Loucy (cell line): Measurements from ENCODE around the gene TMEM87A.
"Not testable (repeated sequence)": the region's sequence is repeated elsewhere in the genome, so short reads cannot be mapped to it uniquely, and the experiment has no call there.

Experiments used
- H2AFZ ChIP-seq: fragments of 200-600 bp; sonication (generic); 2 replicates; pipeline ENCODE4 v1.6.0; 2016; ENCODE audit warnings: antibody characterized with exemption, mild to moderate bottlenecking, low read length, moderate library complexity
- H3F3A ChIP-seq: fragments of 200-600 bp; 2 replicates; pipeline ENCODE4 v1.6.0; 2016; ENCODE audit warnings: antibody characterized with exemption, low read depth, mild to moderate bottlenecking
- H3K27me3 ChIP-seq: fragments of 200-600 bp; sonication (generic); 2 replicates; pipeline ENCODE4 v1.6.1; 2014; ENCODE audit warnings: low read length, mild to moderate bottlenecking; ENCODE audit not compliant: insufficient read depth, poor library complexity, severe bottlenecking
- H3K36me3 ChIP-seq: fragments of 200-600 bp; sonication (generic); 2 replicates; pipeline ENCODE4 v1.6.1; 2016; ENCODE audit warnings: low read length; ENCODE audit not compliant: insufficient read depth
- H3K4me1 ChIP-seq: fragments of 200-600 bp; sonication (generic); 2 replicates; pipeline ENCODE4 v1.5.1; 2014; ENCODE audit warnings: low read length, mild to moderate bottlenecking; ENCODE audit not compliant: insufficient read depth, poor library complexity, severe bottlenecking
- H3K4me2 ChIP-seq: fragments of 200-600 bp; sonication (generic); 2 replicates; pipeline ENCODE4 v1.6.0; 2014; ENCODE audit warnings: antibody characterized with exemption, low read length, low read depth, mild to moderate bottlenecking; ENCODE audit not compliant: poor library complexity, severe bottlenecking
- H3K4me3 ChIP-seq: fragments of 200-600 bp; sonication (generic); 2 replicates; pipeline ENCODE4 v1.5.1; 2014; ENCODE audit warnings: low read length, mild to moderate bottlenecking, mixed read lengths; ENCODE audit not compliant: poor library complexity, severe bottlenecking
- H3K79me2 ChIP-seq: fragments of 200-600 bp; sonication (generic); 2 replicates; pipeline ENCODE4 v1.6.1; 2014; ENCODE audit warnings: low read length; ENCODE audit not compliant: insufficient read depth
- H3K9ac ChIP-seq: fragments of 200-600 bp; sonication (generic); 2 replicates; pipeline ENCODE4 v1.6.0; 2014; ENCODE audit warnings: mild to moderate bottlenecking, low read depth, low read length, moderate library complexity; ENCODE audit not compliant: poor library complexity, severe bottlenecking
- H3K9me2 ChIP-seq: fragments of 200-600 bp; sonication (generic); replicated peaks from 2 replicates; pipeline ENCODE4 v1.6.1; 2016; ENCODE audit warnings: low read depth, low read length, mixed read lengths
- H3K9me3 ChIP-seq: fragments of 200-600 bp; sonication (generic); 2 replicates; pipeline ENCODE4 v1.6.1; 2014; ENCODE audit warnings: mild to moderate bottlenecking, antibody characterized with exemption, low read length, low read depth; ENCODE audit not compliant: insufficient read depth
- H4K20me1 ChIP-seq: fragments of 200-600 bp; sonication (generic); 2 replicates; pipeline ENCODE4 v1.6.0; 2014; ENCODE audit warnings: antibody characterized with exemption, low read length, mild to moderate bottlenecking; ENCODE audit not compliant: insufficient read depth, poor library complexity, severe bottlenecking
- CTCF ChIP-seq: fragments of 200-600 bp; sonication (generic); conservative IDR thresholded peaks from 2 replicates; pipeline ENCODE4 v1.5.1; 2014; ENCODE audit warnings: mild to moderate bottlenecking, antibody characterized with exemption, low read length
- EZH2phosphoT487 ChIP-seq: fragments of 200-600 bp; IDR thresholded peaks from 2 replicates; pipeline ENCODE4 v1.6.1; 2018; ENCODE audit warnings: antibody characterized with exemption, mild to moderate bottlenecking, moderate library complexity, borderline replicate concordance

TMEM87A gene

GRCh38 chr15:42314818-42315217 lies 41.6 kb upstream of the TMEM87A start:
- Histone ChIP-seq H3K79me2 (no peaks in the 10 kb centered on the region), H3K4me1 (no peaks in the 10 kb centered on the region), H3K9me3 (no peaks in the 10 kb centered on the region), H4K20me1 (no peaks in the 10 kb centered on the region), H3K4me3 (no peak overlapping the region), H3K4me2 (no peak overlapping the region), H2AFZ (no peak overlapping the region), H3F3A (no peaks in the 10 kb centered on the region), H3K27me3 (no peaks in the 10 kb centered on the region), H3K9me2 (no peaks in the 10 kb centered on the region), H3K9ac (no peak overlapping the region), H3K36me3 (no peaks in the 10 kb centered on the region)
- TF ChIP-seq EZH2phosphoT487 (no peak), CTCF (no peak)

DNA sequence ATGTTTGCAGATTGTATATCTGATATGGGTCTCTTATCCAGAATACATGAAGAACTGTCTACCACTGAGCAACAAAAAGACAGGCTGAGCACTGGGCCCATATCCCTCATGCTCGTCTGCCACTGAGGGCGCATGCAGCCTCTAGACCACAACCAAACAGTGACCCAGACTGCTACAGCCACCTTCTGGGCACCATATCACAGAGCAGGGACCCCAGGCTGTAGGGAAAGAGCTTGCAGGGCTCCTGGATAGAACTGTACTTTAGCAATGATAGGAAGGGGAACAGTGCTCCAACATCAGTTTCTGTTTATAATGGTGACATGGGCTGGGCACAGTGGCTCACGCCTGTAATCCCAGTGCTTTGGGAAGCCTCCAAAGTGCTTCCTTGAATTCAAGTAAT lies 40.2 kb upstream of the TMEM87A start:
- H4K20me1 ChIP-seq: no peaks in the 10 kb centered on the region
- H3K79me2 ChIP-seq: no peaks in the 10 kb centered on the region
- no peak overlapping the region for H2AFZ ChIP-seq
- no peak overlapping the region for H3K4me2 ChIP-seq
- no peak overlapping the region for H3K4me3 ChIP-seq
- H3K9me3 ChIP-seq: no peaks in the 10 kb centered on the region
- H3K36me3 ChIP-seq: no peaks in the 10 kb centered on the region
- H3F3A ChIP-seq: no peaks in the 10 kb centered on the region
- no peaks in the 10 kb centered on the region for H3K27me3 ChIP-seq
- TF ChIP-seq CTCF (no peak; the same call in 1 of the 2 replicates), EZH2phosphoT487 (no peak)
- no peaks in the 10 kb centered on the region for H3K9me2 ChIP-seq
- H3K9ac ChIP-seq: no peak overlapping the region
- H3K4me1 ChIP-seq: no peaks in the 10 kb centered on the region

DNA sequence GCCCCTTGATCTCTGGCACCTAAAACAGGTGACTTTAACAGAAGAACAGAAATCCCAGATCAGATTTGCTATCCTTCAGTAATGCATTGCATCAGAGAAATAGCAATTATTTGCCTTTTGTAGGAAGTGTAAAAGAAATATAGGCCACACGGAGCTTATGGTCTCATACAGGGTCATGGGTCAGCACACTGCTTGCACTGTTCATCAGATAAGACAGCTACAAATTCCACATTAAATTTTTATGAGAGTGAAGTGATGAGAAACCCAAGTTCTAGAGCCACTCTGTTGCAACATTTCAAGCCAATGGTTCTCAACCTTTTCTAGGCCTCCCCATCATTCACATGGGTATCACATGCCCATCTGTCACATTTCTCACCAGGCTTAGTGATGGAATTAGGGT lies 33.4 kb upstream of the TMEM87A start:
- Histone ChIP-seq H3K4me3 (no peak overlapping the region), H2AFZ (no peak overlapping the region), H3K79me2 (no peaks in the 10 kb centered on the region), H3K9ac (no peak overlapping the region), H3K4me1 (no peaks in the 10 kb centered on the region), H3K27me3 (no peaks in the 10 kb centered on the region), H3K36me3 (no peaks in the 10 kb centered on the region), H3K4me2 (no peak overlapping the region), H3K9me3 (no peaks in the 10 kb centered on the region), H4K20me1 (no peaks in the 10 kb centered on the region), H3F3A (no peaks in the 10 kb centered on the region), H3K9me2 (no peaks in the 10 kb centered on the region)
- TF ChIP-seq EZH2phosphoT487 (no peak), CTCF (no peak)

DNA sequence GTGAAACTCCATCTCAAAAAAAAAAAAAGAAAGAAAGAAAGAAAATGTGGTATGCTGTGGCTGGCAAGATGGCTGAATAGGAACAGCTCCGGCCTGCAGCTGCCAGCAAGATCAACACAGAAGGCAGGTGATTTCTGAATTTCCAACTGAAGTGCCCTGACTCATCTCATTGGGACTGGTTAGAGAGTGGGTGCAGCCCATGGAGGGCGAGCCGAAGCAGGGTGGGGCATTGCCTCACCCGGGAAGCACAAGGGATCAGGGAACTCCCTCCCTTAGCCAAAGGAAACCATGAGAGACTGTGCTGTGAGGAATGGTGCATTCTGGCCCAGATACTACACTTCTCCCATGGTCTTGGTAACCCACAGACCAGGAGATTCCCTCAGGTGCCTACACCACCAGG lies 27.8 kb upstream of the TMEM87A start:
- H3K9ac ChIP-seq, H3K9me2 ChIP-seq, H2AFZ ChIP-seq, H3K4me2 ChIP-seq, H3K36me3 ChIP-seq, H3F3A ChIP-seq, H4K20me1 ChIP-seq, H3K4me3 ChIP-seq, H3K27me3 ChIP-seq, H3K79me2 ChIP-seq, H3K9me3 ChIP-seq, H3K4me1 ChIP-seq: not testable (repeated sequence)
